ENCODE measurements around the gene HSPA4. TPM values are rescaled to one million over a fixed set of nuclear protein-coding genes. Genes with fewer than 3 reads are reported as not detected.
"Not testable (repeated sequence)": the region's sequence is repeated elsewhere in the genome, so short reads cannot be mapped to it uniquely, and the experiment has no call there.

Gene HSPA4
- total RNA-seq, 1 donor from 2014 or later, result 120 TPM

DNA sequence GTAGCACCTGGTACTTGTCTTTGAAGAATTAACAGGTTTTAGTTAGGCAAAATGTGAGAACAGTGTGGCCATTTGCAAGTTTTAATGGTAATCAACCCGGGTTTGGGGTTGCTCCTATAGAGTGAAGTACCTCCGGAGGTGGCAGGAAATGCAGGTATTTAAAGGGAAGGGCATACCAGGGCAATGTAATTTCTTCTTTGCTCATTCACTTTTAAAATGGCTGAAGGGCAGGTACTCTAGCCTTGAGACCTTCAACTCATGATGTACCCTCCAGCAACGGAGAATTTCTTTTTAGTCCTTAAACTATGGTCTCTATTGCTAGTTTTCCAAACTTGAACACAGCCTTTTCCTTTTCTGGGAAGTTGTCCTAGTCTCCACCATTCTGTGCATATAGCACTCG is 1.3 kb upstream of the HSPA4 start:
- DNase-seq (ENCODE audit: low read depth, low spot score), result no peak

DNA sequence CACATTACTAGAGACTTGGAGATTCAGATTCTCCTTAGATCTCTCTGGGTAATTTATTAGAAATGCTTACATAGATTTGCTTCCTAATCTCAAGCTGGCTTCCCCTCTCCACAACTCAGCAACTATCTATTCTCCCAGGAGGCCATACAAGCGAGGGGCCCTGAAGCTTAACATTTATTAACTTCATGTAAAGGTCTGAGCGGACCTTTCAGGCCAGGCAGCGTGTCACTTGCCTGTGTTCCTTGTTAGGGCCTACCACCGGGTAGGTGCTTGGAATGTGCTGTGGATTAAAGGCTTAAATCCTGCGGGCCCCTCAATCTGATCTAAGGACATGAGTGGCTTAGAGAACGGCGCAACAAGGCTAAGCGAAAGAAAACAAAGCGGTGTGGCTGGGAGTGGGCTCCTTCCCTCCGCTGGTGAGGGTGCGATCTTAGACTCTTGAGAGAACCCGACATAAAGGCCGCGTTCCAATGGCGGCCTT is 712 bp upstream of the HSPA4 start:
- DNase-seq (ENCODE audit: low read depth, low spot score), result no peak

DNA sequence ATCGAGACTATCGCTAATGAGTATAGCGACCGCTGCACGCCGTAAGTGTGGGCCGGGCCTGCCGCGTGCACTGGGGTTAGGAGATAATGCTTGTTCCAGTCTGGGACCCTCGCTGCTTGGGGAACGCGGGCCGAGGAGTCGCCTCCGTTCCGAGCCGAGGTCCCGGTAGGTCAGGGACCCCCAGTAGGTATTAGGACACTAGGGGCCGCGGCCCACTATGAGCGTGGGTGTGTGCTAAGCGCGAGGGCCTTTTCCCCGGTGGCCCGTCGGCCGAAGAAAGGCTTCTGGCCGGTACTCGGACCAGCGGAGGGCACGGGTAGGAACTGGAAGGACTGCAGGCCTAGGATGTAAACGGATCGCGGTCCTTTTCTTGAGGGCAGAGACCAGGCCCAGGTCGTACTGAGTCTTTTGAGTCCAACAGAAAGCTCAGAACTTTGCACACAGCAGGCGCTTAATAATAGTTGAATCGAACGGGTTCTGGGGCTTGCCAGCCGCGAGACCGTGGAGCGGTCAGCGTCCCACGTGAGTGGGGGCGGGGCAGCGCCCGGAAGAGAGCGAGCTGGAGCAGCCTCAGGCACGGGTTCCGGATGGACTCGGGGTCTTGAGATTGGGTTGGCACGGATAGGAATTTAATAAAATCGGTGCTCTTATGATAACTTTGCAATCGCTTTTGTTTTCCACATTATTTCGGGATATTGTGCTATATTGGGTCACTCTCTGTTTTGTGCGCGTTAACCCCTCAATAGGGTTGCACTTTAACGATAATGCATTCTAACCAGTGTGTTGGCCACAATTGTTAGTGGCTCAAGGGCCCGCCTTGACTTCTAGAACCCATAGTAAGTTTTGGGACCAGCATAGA is 733 bp downstream of the HSPA4 start:
- DNase-seq (ENCODE audit: low read depth, low spot score), result no peak

DNA sequence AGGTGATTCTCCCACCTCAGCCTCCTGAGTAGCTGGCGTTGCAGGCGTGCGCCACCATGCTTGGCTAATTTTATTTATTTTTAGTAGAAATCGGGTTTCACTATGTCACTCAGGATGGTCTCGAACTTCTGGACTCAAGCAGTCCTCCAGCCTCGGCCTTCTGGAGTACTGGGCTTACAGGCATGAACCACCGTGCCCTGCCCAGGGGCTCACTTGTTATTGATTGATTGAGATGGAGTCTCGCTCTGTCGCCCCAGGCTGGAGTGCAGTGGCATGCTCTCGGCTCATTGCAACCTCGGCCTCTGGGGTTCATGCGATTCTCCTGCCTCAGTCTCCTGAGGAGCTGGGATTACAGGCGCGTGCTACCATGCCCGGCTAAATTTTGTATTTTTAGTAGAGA is 1.6 kb downstream of the HSPA4 start:
- no peak for DNase-seq (ENCODE audit: low read depth, low spot score)

DNA sequence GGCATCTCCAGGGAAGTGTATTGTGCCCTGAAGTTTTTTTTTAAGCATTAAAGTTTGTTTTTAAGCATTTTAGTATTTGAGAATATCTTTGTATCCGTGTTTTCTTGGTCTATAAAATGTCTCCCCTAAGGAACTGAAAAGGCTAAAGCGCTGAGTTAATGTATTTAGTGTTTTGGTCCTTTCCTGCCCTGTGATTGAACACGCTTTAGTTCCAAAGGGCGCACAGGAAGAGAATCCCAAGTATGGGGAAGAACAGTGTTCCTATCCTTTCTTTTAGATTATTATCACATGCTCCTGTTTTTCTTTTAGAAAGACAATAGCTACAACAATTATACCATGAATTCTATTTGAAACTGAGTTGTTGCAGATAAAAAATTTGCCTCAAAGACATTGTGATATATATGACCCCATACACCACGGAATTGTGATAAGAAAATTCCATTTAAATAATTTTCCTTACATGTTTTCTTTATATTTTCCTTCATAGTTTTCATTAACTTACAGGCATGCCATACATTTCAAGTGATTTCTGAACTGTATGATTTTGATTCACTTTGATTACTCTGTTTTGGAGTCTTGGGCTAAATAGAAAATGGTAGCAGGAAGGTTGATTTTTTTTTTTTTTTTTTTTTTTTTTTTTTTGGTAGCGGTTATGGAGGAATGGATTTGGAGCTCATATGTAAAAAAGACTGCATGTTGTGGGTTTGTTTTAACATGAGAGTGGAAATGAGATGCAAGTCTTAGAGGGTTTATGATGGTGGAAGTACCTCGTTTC is 3.1 kb downstream of the HSPA4 start:
- DNase-seq (ENCODE audit: low read depth, low spot score), result no peak

DNA sequence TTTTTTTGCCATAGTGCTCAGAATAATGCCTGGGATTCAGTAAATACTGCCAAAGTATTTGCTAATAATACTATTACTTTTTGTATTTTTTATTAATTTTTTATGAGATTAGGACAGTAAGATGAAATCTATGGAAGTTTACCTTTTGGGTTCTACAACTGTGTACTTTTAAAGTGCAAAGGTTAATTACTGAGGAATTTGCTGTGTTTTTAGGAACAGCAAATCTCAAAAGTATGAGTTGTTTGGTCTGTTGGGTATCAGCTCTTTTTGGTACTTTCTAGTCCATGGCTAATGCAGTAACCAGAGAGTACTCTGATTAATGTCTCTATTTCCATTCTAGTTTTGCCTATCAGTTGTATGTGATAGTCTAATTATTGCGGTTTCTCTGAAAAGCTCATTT is 5.1 kb downstream of the HSPA4 start:
- DNase-seq (ENCODE audit: low read depth, low spot score), result no peak

DNA sequence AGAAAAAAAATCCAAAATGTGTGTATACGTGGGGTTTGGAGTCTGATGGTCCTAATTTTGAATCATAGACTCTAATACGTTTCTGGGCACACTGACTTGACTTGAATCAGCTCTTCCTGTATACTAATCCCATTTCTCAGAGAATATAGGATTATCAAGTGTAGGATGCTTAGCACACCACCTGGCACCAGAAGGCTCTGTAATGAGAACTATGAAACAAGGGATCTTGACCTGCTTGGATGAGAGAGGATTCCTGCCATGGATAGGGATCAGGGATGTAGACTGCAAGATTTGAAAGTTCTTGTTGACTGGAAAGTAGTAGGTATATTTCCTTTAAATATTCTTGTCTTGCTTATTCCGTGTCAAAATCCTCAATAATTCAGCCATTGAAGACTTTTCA is 7.8 kb downstream of the HSPA4 start:
- no peak for DNase-seq (ENCODE audit: low read depth, low spot score)

DNA sequence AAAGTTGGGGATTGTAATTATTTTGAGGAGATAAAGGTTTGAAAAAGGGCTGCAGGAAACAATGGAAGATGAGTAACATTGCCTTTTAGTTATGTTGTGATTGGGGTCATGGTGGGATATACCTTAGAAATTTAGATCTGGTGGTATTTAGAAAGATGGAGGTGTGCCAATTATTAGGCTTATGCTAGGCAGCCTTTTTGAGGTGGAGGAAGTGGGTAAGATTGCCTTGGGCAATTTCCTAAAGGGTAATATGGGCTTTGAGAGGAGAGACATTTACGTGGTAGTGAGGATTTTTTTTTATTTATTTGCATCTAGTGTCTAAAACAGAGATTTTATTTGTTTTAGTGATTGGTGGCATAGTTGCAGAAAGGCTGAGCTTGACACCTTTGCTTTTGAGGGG is 10.5 kb downstream of the HSPA4 start:
- no peak for DNase-seq (ENCODE audit: low read depth, low spot score)

DNA sequence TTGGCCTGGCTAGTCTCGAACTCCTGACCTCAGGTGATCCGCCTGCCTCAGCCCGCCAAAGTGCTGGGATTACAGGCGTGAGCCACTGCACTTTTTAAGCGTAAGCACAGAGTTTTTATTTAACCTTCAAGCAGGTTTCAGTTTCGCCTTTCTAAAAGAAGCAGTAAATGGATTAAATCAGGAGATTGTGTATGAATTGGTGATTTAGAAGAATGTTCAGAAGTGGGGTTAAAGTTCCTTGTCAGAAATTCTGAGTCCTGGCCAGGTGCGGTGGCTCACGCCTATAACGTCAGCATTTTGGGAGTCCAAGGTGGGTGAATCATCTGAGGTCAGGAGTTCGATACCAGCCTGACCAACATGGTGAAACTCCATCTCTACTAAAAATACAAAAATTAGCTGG is 12.2 kb downstream of the HSPA4 start:
- DNase-seq (ENCODE audit: low read depth, low spot score), result no peak

DNA sequence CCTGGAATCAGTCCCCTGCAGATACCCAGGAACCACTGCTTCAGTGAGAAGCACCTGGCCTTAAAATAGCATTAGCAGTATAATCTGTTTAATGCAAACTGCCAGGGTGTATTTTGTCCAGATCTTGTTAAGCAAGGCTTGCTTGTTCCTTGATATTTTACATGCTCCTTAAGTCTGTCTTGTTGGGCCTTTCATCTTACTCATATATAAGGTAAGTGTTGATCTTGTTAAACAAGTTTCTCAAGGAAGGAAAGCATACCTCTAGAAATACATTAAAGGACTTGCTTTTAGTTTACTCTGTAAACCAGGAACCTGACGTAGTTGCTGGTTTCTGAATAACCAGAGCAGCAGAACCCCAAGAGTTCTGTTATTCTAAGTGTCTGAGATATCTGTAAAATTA is 13.7 kb downstream of the HSPA4 start:
- DNase-seq (ENCODE audit: low read depth, low spot score), result no peak

DNA sequence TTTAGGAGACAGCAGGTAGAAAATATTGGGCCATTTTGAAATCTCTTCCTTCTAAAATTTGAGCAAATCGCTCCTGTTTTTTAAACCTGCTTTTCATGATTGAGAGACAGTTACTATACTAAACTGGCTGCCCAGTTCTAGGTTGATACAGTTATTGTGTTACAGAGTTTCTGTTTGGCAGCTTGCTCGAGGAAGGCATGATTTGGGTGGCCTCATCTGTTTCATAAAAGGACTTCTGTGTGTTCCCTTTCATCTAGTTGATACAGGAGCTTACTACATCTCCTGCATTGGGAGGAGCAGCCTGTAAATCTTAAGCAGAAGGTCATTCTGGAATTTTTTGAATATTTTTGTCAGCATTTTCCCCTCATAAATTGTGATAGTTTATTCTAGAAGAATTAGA is 14.2 kb downstream of the HSPA4 start:
- DNase-seq (ENCODE audit: low read depth, low spot score), result no peak

DNA sequence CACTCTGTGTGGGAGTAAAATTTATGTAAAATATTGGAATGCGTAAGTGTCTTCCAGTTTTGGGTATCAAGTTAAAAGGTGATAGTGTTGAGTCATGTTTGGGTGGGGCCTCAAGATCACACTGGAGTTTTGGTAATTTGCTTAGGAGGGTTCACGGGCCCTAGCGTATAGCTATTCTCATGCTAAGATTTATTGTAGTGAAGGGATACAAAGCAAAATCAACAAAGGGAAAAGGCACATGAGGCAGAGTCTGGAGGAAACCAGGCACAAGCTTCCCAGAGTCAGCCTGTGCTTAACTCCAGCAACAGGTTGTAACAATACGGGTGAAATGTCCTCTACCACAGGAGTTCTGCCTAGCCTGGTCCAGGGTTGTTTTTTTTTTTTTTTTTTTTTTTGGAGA is 20.2 kb downstream of the HSPA4 start:
- DNase-seq (ENCODE audit: low read depth, low spot score), result no peak

DNA sequence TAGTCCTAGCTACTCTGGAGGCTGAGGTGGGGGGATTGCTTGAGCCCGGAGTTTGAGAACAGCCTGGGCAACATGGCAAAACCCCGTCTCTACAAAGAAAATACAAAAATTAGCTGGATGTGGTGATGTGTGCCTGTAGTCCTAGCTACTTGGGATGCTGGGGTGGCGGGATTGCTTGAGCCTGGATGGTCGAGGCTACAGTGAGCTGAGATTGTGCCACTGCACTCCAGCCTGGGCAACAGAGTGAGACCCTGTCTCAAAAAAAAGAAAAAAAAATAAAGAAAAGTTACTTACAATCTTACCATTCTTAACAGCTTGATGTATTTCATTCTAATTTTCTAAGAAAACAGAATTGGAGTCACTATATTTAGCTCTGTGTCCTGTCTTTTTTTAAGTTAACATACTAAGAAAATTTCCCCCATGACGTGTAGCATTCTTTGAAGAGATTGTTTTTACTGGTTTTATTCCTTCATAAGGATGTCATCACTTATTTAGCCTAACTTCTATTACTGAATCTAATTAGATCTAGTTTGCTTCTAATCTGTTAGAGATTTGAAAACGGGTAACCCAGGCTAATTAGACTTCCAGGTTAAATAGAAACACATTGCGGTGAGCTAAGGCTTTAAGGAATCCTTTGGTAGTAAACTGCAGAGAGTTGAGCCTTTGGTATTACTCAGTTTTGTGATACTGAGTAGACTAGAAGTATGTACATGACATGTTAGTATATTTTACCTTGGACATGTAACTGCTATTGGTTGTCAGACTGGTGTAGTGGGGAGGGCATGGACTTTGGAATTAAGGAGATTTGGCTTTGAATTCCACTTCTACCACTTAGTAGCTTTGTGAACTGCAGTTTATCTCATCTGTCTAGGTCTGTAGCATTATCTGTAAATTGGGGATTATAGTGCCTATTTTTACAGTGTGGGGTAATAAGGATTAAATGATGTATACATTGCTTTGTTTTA is 24.0 kb downstream of the HSPA4 start:
- no peak for DNase-seq (ENCODE audit: low read depth, low spot score)

DNA sequence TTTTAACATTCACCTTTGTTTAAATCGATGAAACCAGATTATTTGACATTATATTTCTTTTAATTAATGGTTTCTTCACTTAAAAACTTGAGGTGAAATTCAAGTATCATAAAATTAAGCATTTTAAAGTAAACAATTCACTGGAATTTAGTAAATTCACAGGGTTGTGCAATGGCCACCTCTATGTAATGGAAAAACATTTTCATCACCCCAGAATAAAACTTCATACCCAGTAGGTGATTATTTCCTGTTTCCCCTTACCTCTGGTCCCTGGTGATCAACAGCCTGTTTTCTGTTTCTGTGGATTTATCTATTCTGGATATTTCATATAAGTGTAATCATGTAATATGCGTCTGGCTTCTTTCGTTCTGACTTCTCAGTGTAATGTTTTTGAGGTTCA is 27.2 kb downstream of the HSPA4 start:
- no peak for DNase-seq (ENCODE audit: low read depth, low spot score)

DNA sequence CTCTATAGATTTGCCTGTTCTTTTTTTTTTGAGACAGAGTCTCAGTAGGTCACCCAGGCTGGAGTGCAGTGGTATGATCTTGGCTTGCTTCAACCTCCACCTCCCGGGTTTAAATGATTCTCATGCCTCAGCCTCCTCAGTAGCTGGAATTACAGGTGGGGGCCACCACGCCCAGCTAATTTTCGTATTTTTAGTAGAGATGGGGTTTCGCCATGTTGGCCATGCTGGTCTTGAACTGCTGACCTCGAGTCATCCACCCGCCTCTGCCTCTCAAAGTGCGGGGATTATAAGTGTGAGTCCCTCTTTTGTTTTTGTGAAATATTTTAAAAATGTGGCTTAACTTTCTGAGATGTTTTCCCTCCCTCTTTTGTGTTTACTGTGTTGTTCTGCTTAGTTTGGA is 29.2 kb downstream of the HSPA4 start:
- DNase-seq (ENCODE audit: low read depth, low spot score), result no peak

DNA sequence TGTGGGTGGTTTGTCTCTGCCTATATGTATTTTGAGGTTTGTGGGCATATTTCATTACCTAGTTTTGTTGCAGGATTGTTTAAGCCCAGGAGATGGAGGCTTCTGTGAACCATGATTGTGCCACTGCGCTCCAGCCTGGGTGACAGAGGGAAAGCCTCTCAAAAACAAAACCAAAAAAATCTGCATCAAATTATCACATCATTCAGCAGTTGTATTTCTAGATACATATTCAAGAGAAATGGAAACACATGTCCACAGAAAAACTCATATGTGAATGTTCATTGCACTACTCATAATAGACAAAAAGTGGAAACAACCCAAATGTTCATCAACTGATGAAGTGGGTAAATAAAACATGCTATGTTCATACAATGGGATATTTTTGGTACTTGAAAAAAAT is 29.9 kb downstream of the HSPA4 start:
- no peak for DNase-seq (ENCODE audit: low read depth, low spot score)

DNA sequence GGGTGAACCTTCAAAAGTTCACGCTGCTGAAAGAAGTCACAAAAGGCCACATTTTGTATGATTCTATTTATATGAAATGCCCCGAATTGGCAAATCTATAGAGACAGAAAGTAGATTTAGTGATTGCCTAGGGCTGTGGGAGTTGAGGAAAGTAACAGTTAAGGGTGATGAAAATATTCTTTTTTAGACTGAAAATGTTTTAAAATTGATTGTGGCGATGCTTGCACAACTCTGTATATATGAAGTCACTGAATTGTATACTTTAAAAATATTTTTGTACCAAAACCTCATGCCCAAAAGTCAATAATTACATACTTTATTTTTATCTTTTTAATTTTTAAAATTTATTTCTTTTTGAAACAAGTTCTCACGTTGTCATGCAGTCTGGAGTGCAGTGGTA is 30.3 kb downstream of the HSPA4 start:
- DNase-seq (ENCODE audit: low read depth, low spot score), result no peak

DNA sequence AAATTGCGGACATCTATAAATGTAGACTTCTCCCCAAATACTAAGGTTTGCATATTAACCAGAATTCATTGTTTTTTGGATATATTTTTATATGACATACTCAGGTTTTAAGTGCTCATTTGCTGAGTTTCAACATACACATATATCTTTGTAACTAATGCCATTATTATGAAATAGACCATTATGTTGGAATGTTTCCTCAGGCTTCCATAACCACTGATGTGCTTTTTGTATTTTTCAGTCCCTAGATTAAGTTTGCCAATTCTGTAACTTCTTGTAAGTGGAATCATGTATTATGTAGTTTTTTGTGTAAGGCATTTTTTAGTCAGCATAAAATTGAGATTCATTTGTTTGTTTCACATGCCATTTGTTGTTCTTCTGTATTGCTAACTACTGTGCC is 32.1 kb downstream of the HSPA4 start:
- DNase-seq (ENCODE audit: low read depth, low spot score), result no peak

DNA sequence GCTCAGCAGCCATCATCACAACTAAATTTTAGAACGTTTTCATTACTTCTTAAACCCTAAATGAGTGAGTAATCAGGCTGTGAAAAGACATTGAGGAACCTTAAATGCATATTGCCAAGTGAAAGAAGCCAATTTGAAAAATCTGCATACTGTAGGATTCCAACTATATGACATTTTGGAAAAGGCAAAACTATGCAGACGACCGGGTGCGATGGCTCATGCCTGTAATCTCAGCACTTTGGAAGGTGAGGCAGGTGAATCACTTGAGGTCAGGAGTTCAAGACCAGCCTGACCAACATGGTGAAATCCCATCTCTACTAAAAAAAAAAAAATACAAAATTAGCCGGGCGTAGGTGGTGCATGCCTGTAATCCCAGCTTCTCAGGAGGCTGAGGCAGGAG is 33.4 kb downstream of the HSPA4 start:
- not testable (repeated sequence) for DNase-seq (ENCODE audit: low read depth, low spot score)

DNA sequence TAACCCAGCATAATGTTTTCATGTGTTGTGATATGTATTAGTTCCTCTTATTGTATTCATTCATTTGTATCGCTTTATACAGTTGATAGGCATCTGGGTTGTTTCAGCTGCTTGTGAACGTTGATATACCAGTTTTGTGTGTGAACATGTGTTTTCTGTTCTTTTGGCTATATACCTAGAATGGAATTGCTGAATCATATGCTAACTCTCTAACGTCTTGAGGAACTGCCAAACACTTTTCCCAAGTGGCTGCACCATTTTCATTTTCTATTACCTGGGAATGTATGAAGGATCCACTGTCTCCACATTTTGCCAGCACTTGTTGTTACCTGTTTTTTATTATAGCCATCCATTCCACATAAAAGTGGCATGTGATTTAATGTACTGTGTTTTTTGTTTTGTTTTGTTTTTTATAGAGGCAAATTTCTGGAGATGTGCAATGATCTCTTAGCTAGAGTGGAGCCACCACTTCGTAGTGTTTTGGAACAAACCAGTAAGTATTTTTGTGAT is 34.6 kb downstream of the HSPA4 start:
- no peak for DNase-seq (ENCODE audit: low read depth, low spot score)

DNA sequence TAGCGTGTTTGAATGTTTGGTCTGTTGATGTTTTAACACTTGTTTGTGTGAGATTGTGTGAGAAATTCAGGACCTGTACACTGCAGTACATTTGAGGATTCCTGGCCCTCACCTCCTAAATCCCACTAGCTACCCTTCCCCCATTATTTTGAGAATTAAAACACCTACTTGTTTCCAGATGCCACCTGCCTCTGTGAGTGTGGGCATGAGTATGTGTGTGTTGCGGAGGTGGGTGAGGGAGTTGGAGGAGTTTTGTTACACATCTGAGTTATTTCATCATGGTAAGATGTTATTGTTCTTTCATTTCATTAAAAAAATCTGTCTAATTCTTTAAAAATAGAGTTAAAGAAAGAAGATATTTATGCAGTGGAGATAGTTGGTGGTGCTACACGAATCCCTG is 36.3 kb downstream of the HSPA4 start:
- DNase-seq (ENCODE audit: low read depth, low spot score), result no peak

All from pulmonary artery endothelial cell (primary cell).